ENCODE measurements around the gene DBH.
"Not testable (repeated sequence)": the region's sequence is repeated elsewhere in the genome, so short reads cannot be mapped to it uniquely, and the experiment has no call there.

Gene DBH

DNA sequence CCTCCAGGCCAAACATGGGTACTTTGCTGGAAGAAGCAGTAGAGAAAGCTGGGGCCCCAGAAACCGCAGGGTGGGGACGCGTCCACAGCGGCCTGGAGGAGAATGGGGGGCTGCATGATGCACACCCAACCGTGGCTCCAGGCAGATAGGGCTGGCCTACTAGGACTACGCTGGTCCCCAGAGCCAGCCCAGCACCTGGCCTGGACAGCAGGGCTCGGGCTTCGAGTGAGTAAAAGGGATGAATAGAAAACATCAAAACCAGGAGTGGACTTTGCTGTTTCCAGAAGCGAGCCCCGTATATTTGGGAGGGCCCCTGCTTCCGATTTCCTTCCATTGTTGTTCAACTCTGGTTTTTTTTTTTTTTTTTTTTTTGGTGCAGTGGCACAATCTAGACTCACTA is 30.7 kb downstream of the DBH start:
- no peak for DNase-seq (ENCODE audit: low read depth)

DNA sequence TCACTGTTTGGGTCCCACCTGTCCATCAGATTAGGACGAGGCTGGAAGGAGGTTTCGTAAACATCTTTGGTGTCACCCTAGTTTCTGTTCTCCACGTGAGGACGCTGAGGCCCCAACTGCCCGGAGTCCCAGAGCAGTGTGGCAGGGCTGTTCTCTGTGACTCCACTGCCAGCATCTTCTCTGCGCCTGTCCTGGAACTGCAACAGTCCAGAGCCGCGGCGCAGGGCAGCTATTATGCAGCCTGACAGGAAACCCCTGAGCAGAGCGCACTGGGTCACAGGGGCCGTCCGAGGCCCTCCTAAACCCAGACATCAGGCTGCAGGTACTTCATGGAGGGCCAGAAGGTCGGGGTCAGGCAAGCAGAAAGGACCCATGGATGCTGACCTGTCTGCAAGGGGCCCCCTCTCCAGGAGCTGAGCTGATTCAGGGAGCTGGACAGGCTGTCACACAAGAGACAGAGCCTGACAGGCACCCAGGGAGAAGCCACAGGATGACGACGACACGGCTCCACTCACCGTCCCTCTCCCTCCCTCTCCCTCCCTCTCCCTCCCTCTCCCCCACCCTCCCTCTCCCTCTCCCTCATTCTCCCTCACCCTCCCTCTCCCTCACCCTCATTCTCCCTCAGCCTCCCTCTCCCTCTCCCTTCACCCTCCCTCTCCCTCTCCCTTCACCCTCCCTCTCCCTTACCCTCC is 31.7 kb downstream of the DBH start:
- DNase-seq (ENCODE audit: low read depth) = no peak

DNA sequence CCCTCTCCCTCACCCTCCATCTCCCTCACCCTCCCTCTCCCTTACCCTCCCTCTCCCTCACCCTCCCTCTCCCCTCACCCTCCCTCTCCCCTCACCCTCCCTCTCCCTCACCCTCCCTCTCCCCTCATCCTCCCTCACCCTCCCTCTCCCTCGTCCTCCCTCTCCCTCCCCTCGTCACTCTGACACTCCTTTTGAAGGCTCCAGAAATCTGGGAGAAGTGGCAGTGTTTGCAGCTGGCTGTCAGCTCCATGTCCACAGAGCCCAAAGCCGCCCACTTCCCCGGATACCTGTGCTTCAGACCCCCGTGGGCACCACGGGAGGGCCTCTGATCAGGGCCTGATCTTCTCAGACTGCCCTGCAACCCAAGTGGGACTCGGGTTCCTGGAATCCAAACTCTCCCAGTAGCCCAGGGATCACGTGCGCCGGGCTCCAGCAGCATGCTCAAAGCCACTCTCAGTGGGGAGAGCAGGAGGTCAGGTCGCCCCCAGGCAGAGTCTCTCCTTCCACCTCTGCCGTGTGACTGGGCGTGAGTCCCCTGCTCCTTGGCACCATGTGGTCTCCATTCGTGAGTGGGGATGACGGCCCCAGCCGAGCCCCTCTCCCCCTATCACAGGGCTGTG is 33.1 kb downstream of the DBH start:
- DNase-seq (ENCODE audit: low read depth) = no peak

DNA sequence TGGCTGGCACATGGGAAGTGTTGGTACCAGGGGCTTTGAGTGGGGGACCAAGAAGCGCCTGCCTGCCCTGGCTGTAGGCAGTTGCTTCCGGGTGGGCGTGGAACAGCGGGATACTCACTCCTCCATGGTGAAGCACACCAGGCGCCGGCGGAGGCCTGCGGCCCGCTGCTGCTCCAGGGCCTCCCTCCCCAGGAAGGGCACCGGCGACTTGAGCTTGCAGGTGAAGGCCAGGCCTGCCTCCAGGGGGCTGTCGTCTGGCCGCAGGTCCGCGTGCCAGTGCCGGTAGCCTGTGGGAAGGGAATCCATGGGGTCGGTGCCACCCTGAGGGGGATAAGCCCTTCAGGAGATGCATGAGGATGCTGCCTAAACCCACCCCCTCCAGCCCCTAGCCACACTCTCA is 34.3 kb downstream of the DBH start:
- no peak for DNase-seq (ENCODE audit: low read depth)

DNA sequence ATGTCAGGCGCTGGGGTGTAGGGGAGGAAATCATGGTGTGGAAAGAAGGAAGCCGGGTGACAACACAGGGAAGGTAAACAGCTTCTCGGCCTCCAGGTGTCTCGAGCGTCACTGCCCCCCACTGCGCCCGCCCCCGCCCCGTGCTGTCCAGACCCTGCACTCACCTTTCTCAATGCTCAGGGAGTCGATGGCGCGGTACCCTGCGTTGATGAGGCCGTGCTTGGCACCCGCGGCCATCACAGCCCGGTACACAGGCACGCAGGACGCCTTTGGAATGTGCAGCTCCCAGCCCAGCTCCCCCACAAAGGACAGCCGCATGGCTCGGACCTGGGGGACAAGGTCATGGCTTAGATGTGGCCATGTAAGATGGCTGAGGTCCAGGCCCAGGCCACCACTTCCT is 35.2 kb downstream of the DBH start:
- no peak for DNase-seq (ENCODE audit: low read depth)

DNA sequence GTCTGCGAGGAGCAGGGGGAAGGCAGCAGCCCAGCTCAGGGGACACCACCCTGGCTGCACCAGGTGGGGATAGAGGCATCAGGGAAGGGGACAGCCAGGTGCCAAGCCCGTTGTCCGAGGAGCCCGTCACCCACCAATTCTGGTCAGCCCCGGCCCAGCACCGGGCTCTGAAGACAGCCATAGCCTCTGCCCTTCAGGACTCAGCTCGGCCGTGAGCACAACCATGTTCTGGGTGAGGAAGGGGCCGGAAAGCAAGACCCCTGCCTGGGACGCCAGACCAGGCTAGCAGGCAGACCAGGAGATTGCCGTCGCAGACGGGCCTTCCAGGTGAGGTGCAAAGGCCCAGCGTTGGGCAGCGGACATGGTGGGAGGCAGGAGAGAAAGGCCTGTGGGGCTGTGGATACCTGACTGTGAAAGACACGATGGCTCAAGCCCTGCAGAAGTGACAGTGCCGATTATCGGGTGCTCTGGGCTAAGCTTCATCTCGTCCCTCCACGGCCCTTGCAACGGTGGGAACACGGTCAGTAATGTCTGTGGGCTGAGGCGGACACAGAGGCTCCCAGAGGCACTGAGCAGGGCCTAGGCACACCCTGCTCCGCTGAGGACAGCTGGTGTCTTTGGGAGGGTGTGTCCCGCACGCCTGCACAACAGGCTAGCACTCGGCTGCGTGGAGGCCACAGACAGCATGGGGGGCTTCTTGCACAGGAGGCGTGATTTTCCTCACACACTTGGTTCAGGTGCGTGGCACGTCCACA is 36.5 kb downstream of the DBH start:
- DNase-seq (ENCODE audit: low read depth) = no peak

DNA sequence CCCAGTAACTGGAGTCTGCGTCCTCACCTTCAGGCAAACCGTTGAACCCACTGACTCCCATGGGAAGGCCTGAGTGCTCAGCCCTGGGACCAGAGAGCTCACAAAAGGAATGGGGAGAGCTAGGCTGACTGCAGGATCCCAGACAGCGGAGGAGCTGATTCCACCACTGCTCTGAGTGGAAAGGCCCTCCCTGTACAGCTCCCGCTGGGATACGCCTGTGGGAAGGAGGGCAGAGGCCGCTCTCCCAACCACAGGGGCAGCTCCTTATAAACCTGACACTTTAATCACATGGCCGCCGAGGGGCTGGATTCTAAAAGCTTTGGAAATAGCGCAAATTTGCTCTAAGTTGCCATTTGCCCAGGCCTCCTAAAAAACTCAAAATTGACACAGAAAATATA is 37.1 kb downstream of the DBH start:
- DNase-seq (ENCODE audit: low read depth) = no peak

DNA sequence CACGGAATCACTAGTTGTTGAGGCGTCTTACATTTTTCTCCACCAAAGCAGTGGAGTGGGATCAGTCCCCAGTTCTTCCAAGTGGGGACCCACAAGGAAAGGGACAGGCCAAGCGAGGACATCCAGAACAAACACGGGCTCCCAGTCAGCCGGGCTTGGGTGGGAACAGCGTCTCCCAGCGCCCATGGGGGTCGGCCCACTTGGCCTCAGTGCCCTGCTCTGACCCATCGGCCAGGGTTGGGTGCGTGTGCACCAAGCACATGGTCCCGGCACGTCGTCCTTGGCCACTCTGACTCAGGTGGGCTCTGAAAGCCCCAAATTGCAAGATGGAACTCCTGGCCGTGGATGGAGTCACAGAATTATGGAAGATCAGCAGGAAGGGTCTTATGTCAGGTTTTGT is 37.9 kb downstream of the DBH start:
- no peak for DNase-seq (ENCODE audit: low read depth)

DNA sequence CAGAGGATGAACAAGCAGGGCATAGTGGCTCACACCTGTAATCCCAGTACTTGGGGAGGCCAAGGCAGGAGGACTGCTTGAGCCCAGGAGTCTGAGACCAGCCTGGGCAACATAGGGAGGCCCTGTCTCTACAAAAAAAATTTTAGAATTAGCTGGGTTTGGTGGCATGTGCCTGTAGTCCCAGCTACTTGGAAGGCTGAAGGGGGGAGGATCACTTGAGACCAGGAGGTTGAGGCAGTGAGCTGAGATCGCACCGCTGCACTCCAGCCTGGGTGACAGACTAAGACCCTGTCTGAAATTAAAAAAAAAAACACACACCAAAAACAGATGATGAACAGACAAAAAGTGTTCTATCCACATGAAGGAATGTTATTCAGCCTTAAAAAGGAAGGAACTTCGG is 39.6 kb downstream of the DBH start:
- not testable (repeated sequence) for DNase-seq (ENCODE audit: low read depth)

DNA sequence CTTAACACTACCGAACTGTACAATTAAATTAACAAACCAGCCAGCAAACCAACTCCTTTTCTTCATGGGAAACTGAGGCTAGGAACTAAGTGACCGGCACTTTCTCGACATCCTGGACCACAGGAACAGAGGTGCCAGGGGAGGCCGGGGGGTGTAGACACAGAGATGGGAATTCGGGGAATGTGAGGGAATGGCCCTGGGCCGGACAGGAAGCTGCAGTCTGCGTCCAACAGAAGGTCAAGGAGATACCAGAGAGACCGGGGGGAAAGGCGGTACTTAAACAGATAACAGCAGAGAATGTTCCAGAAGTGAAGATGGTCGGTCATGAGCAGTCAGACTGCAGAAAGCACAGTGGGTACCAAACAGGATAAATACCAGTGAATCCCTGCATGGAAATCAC is 40.3 kb downstream of the DBH start:
- DNase-seq (ENCODE audit: low read depth) = no peak

DNA sequence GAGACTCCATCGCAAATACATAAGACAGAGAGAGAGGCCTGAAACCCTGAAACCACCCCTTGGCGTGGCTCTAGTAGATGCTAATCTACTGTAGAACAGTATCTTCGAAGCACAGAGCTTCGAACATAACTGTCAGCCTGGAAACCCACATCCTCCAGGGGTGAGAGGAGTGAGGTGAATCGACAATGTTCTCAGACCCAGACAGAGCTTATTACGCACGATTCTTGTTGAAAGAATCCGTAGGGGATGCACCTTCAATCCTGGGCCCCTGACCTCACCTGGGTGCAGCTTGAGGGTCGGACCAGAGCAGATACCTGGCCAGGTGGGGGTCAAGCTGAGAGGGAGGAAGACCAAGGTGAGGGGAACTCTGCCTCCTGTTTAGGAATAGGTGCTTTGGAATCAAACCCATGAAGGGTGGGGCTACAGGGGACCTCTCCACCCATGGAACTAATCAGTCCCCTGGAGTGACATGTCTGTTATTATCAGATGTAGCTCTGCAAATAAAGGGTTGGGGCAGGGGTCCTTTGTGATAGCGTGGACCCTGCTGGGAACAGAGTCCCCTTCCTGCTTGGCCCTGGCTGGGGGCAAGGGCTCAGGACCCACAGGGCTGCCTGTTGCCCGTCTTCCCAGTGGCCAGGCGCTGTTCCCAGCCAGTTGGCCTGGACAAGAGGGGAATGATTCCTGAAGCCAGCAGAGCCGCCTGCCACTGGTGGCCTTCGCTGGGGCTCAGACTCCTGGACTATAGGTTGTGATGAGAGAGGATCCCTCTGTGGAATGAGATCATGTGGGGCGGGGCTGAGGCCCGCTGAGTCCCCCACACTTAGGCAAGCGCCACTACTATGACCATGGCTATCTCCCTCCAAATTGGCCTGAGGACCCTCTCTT is 41.2 kb downstream of the DBH start:
- no peak for DNase-seq (ENCODE audit: low read depth)

DNA sequence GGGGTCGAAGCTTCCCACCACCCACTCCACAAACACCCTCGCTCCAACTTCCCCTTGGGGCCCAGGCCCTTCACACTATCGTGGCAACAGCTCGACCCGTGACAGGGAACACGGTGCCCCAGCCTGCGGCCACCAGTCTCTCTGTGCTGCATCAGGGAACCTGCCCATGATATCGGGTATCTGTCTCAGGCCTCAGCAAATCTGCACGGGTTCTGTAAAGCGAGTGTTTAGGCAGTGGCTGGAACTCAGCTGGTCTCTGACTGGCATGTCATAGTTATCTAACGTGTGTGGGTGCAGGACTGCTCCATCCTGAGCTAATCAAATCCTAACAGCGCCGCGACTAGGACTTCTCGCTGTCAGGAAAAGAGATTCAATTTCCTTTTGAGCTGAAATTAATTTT is 42.9 kb downstream of the DBH start:
- no peak for DNase-seq (ENCODE audit: low read depth)

DNA sequence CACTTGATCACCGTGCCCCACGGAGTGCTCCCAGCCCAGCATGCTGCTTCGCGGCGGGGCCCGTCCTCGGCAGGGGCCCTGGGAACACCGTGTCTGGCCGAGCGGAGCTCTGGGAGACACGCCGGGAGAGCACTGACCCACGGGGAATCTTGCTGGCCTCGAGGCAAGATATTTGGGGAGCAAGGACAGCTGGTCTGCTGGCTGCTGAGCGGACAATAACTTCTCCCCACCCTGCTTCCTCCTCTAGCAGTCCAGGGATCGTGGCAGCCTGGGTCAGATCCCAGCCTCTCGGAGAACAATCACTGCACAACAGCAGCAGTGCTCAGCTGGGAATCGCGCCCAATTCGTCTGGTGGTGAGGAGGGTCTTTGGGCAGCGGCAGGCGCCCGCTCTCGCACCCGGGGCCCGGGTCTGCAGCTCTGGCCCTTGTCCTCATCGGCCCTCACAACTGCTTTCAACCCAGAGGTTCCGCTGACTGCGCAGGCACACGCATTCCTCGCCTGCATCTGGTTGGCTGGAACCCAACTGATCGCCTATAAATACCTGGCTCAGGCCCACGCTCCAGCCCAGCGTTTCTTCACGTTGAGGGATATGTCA is 43.4 kb downstream of the DBH start:
- DNase-seq (ENCODE audit: low read depth) = no peak

DNA sequence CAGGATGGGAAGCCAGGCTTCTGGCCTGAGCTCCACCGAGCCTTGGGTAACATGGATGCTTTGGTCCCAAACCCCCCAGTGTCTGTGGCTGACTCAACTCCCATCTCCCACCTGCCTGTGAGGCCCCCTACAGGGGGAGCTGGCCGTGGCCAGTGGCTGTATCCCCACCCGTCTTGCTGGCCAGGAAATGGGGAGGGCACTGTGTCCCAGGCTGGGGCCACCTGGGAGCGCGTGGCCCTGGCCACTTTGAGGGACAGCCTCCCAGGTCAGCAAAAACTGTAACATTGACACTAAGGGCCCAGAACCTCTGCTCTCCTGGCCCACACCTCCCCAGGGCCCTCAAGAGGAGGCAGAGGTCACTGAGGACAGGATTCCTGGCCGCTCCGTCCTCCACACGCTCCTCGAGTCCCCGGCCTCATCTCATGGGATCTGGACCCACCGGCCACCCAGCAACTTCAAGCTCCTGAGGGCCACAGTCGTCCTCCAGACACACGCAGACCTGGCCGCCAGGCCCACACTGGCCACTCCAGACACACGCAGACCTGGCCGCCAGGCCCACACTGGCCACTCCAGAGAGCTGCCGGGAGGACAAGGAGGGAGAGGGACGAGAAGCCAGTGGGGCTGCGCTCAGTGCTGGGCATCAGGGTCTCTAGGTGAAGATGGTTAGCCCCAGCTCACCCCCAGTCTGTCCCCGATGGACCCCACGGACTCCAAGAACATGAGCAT is 44.2 kb downstream of the DBH start:
- no peak for DNase-seq (ENCODE audit: low read depth)

DNA sequence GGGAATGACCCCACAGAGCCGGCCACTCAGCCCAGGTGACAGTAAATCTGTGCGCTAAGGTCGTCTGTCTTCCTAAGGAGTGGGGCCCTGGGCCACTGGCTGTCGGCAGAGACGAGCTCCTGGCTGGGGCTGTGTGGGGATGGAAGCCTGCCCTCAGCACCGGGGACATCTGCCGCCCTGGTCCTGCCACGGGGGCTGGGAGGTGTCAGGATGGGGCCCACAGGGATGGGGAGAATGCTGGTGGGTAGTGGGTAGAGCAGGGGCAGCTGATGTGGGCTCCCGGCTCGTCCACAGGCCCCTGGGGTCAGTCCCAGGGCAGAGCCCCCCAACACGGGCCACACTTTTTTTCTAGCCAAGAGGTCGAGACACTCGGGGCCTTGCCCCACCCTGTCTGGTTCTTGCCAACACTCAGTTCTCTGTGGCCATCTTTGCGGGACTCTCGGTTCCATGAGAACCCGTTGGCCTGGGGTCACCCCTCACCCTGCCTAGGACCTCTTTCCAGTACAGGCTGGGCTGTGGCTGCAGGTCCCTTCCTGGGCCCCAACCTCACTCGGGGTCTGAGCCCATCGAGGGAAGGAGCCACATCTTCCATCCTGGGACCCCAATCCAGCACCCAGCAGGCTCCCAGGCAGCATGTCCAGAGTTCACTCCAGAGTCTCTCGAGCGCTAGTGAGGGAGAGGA is 45.0 kb downstream of the DBH start:
- DNase-seq (ENCODE audit: low read depth) = no peak

DNA sequence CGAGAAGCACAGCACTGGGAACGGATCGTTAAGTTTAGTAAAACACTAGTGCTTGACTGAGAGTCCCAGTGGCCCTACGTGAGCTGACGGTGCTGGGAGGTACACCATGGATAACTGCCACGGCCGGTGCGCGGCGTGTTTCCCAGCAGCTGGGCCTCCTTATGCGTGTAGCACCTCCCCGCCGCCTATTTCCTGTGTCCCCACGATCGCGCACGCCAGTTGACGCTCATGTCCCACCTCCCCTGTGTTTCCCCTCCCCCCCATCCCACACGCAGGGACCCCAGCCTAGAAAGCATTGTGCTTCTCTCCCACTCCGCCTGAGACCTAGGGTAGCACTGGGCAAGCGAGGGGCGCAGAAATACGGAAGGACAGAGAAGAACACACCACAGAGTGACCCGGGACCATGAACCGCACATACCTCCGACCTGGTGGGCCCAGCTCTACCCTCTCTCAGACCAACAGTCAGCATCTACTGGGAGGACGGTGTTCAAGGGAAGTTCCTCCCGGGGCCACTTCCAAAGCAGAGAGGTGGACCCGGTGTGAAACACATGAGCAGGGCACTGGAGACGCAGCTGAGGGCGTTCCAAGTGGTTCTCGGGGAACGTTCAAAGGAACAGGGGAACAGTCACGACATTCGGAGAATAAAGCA is 45.6 kb downstream of the DBH start:
- DNase-seq (ENCODE audit: low read depth) = no peak

DNA sequence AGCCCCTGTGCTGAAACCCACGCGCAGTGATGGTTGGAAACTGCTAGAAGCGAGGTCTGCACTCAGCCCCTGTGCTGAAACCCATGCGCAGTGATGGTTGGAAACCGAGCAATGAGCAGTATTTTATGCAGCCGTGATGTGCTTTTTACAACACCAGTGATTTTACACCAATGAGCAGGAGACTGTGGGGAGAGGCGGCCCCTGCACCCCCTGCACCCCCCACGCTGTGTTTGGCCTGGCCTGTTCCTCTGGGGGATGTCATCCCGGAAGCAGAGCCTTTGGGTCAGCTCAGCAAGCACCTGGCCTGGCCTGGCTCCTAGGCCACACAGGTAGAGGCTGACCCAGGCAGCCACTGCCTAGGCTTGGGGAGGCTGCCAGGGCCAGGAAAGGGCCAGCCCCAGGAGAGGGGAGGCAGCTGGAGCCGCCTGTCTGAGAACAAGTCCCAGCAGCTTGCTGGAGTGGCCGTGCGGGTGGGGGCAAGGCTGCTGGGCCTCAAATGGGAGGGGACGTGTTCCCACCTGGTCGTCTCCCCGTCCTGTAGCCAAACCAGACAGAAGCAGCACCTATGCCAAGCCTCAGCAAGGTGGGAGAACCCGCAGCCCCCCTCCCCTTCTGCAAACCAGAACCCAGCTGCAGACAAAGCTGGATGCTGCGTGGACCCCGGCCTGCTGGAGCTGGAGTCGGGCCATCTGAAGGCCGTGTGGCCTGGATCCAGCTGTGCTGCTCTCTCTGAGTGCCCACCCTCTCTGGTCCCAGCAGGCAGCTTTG is 46.8 kb downstream of the DBH start:
- DNase-seq (ENCODE audit: low read depth) = no peak

DNA sequence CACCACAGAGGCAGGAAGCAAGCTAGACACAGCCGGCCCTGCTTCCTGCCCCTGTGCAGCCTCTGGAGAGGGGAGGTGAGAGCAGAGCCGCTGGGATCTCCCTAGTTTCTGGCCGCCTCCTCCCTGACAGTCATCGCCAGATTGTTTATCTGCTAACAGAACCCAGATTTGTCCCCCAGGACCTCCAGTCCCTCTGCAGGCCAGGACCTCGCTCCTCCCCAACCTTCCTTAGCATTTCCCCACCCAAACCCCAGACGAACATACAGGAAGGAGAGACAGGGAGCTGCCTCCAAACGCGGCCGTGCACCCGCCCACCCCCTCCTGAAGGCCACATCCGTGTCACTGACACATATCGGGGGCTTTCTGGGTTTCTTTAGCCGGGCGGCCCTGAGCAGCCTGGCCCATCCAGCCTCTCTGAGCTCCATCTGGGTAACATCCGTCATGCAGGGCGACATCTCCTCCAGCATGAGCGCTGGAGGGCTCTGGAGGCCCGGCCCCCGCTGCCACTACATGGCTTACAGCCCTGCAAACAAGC is 47.5 kb downstream of the DBH start:
- DNase-seq (ENCODE audit: low read depth) = no peak
